VCaP (cell line): ENCODE measurements around the gene AREG.

Source experiments
- H3K27ac ChIP-seq: fragments of 450-650 bp; 2 replicates; pipeline ENCODE4 v1.5.1; 2017
- CTCF ChIP-seq: fragments of 450-650 bp; conservative IDR thresholded peaks from 2 replicates; pipeline ENCODE4 v1.5.1; 2017; ENCODE audit warnings: mild to moderate bottlenecking, moderate library complexity

AREG gene

GRCh38 chr4:74433541-74434172 is 11.3 kb upstream of the AREG start:
- no peak overlapping the region for H3K27ac ChIP-seq
- TF ChIP-seq CTCF: no peak

- TF ChIP-seq CTCF: no peak
- H3K27ac ChIP-seq: no peak overlapping the region
These were observed 9.6 kb upstream of the AREG start for GRCh38 chr4:74435296-74435695.

- no peak for TF ChIP-seq CTCF
These were observed 7.1 kb upstream of the AREG start for GRCh38 chr4:74437866-74438265.

GRCh38 chr4:74438661-74439060 is 6.3 kb upstream of the AREG start:
- no peak for TF ChIP-seq CTCF
- H3K27ac ChIP-seq: no peak overlapping the region

More at GRCh38 chr4:74437866-74438265, 7.1 kb upstream of the AREG start:
- H3K27ac ChIP-seq: no peak overlapping the region

- H3K27ac ChIP-seq: no peak overlapping the region
These were observed 5.0 kb upstream of the AREG start for GRCh38 chr4:74439952-74440351.

GRCh38 chr4:74440356-74440755 is 4.6 kb upstream of the AREG start:
- H3K27ac ChIP-seq: no peak overlapping the region
- no peak for TF ChIP-seq CTCF

More at GRCh38 chr4:74439952-74440351, 5.0 kb upstream of the AREG start:
- TF ChIP-seq CTCF: no peak

GRCh38 chr4:74441744-74442143 is 3.2 kb upstream of the AREG start:
- no peak overlapping the region for H3K27ac ChIP-seq
- no peak for TF ChIP-seq CTCF
